IMR-90 (cell line): Measurements from ENCODE around the gene VOPP1. TPM values are rescaled to one million over a fixed set of nuclear protein-coding genes. Genes with fewer than 3 reads are reported as not detected.

Experiments
- ATAC-seq: fragments of 200-7000 bp; cut with Tn5 transposase; 2 replicates; pipeline ENCODE4 v1.9.1; 2020; ENCODE audit warnings: low read depth, mild to moderate bottlenecking, moderate library complexity
- BruUV-seq: library from RNA; stranded (reverse); fragments of 400-500 nt; replicated peaks from 2 replicates; lab custom pipeline; 2021; lab: Mats Ljungman, UMichigan
- CTCF ChIA-PET: fragments of 300-600 bp; formaldehyde crosslinking; extraction: SDS; loops from one replicate; lab custom pipeline; 2021; ENCODE audit warnings: antibody characterized with exemption; lab: Yijun Ruan, JAX
- POLR2A ChIA-PET: fragments of 300-600 bp; sonication (Branson Sonifier 250); formaldehyde crosslinking; loops from one replicate; lab custom pipeline; 2022; ENCODE audit warnings: antibody characterized with exemption; ENCODE audit not compliant: unreplicated experiment; lab: Charles Lee
- DNase-seq: peaks from one replicate; pipeline ENCODE4 v3.0.0; 2013
- H2AFZ ChIP-seq: replicated peaks from 2 replicates; pipeline ENCODE3; 2013; ENCODE audit warnings: low read length, mild to moderate bottlenecking; ENCODE audit not compliant: poor library complexity
- H2AK5ac ChIP-seq: 2 replicates; pipeline ENCODE4 v1.6.1; 2013; ENCODE audit warnings: low read depth, low read length, inconsistent platforms
- H2AK9ac ChIP-seq: replicated peaks from 2 replicates; pipeline ENCODE3; 2013; ENCODE audit warnings: mild to moderate bottlenecking, low read depth, low read length, moderate library complexity; ENCODE audit not compliant: poor library complexity
- H2BK120ac ChIP-seq: 2 replicates; pipeline ENCODE4 v1.6.1; 2013; ENCODE audit warnings: low read depth, low read length, inconsistent platforms
- H2BK15ac ChIP-seq: 3 replicates; pipeline ENCODE4 v1.6.1; 2013; ENCODE audit warnings: low read depth, low read length, inconsistent platforms
- H2BK20ac ChIP-seq: 2 replicates; pipeline ENCODE4 v1.6.1; 2013; ENCODE audit warnings: low read depth, mild to moderate bottlenecking, inconsistent platforms, low read length, moderate library complexity
- H2BK5ac ChIP-seq: 2 replicates; pipeline ENCODE4 v1.6.1; 2013; ENCODE audit warnings: mild to moderate bottlenecking, low read depth, low read length, inconsistent platforms; ENCODE audit not compliant: poor library complexity, severe bottlenecking
- H3K14ac ChIP-seq: replicated peaks from 2 replicates; pipeline ENCODE4 v1.6.1; 2013; ENCODE audit warnings: low read depth, low read length, inconsistent platforms
- H3K18ac ChIP-seq: 2 replicates; pipeline ENCODE4 v1.6.1; 2013; ENCODE audit warnings: low read depth, low read length, control low read depth
- H3K23ac ChIP-seq: 2 replicates; pipeline ENCODE4 v1.6.1; 2013; ENCODE audit warnings: low read depth, low read length, inconsistent platforms
- H3K27ac ChIP-seq: 2 replicates; pipeline ENCODE4 v1.5.1; 2013; ENCODE audit warnings: mild to moderate bottlenecking, control low read depth, low read length; ENCODE audit not compliant: insufficient read depth
- H3K27me3 ChIP-seq: 2 replicates; pipeline ENCODE4 v1.6.1; 2013; ENCODE audit warnings: low read length; ENCODE audit not compliant: control insufficient read depth, insufficient read depth
- H3K36me3 ChIP-seq: 2 replicates; pipeline ENCODE4 v1.6.1; 2013; ENCODE audit warnings: low read length, mixed read lengths; ENCODE audit not compliant: control insufficient read depth, insufficient read depth
- H3K4ac ChIP-seq: 2 replicates; pipeline ENCODE4 v1.6.1; 2013; ENCODE audit warnings: low read depth, low read length, inconsistent platforms
- H3K4me1 ChIP-seq: 2 replicates; pipeline ENCODE4 v1.6.1; 2013; ENCODE audit warnings: low read length, mixed read lengths; ENCODE audit not compliant: control insufficient read depth, insufficient read depth
- H3K4me2 ChIP-seq: 2 replicates; pipeline ENCODE4 v1.6.1; 2013; ENCODE audit warnings: low read depth, mild to moderate bottlenecking, control low read depth, low read length, moderate library complexity
- H3K4me3 ChIP-seq: 2 replicates; pipeline ENCODE4 v1.5.1; 2013; ENCODE audit warnings: low read depth, mild to moderate bottlenecking, control low read depth, low read length, moderate library complexity; ENCODE audit not compliant: insufficient read depth
- H3K56ac ChIP-seq: 2 replicates; pipeline ENCODE4 v1.6.1; 2013; ENCODE audit warnings: low read length, inconsistent platforms; ENCODE audit not compliant: insufficient read depth; ENCODE audit errors: extremely low read depth
- H3K79me1 ChIP-seq, 2 experiments: 2 replicates each; pipeline ENCODE4 v1.6.1; 2013; ENCODE audit warnings: low read length in 2 of 2, inconsistent platforms in 1 of 2, low read depth in 1 of 2
- H3K9ac ChIP-seq: 2 replicates; pipeline ENCODE4 v1.6.1; 2013; ENCODE audit warnings: low read depth, low read length, control low read depth
- H3K9me1 ChIP-seq: 2 replicates; pipeline ENCODE4 v1.6.1; 2013; ENCODE audit warnings: low read length, inconsistent platforms; ENCODE audit not compliant: insufficient read depth
- H3K9me3 ChIP-seq: 2 replicates; pipeline ENCODE4 v1.6.1; 2013; ENCODE audit warnings: low read length; ENCODE audit not compliant: control insufficient read depth, insufficient read depth
- H4K20me1 ChIP-seq: 2 replicates; pipeline ENCODE4 v1.6.1; 2013; ENCODE audit warnings: low read length, inconsistent platforms; ENCODE audit not compliant: insufficient read depth
- H4K5ac ChIP-seq: 2 replicates; pipeline ENCODE4 v1.6.1; 2013; ENCODE audit warnings: mild to moderate bottlenecking, low read depth, low read length, control low read depth
- H4K8ac ChIP-seq, 2 experiments: 2 replicates each; pipeline ENCODE4 v1.6.1; 2013; ENCODE audit warnings: low read depth in 2 of 2, low read length in 2 of 2, control low read depth in 1 of 2, inconsistent platforms in 1 of 2
- H4K91ac ChIP-seq: 2 replicates; pipeline ENCODE4 v1.6.1; 2013; ENCODE audit warnings: low read depth, low read length, inconsistent platforms; ENCODE audit not compliant: insufficient read depth
- NFE2L2 ChIP-seq: fragments of 150-350 bp; IDR thresholded peaks from 2 replicates; pipeline ENCODE4 v1.6.1; 2016; ENCODE audit warnings: low read depth, mild to moderate bottlenecking, low read length
- WGBS, 2 experiments: methylation state at CpG; one replicate each; pipeline versions ENCODE4 v1.1.5 to v1.1.7; 2013; ENCODE audit warnings: missing lambda C conversion rate in 2 of 2; ENCODE audit not compliant: insufficient read length in 1 of 2; ENCODE audit errors: extremely low coverage in 2 of 2; 5-methylcytosine and 5-hydroxymethylcytosine counted together
- dilution Hi-C: fragments of 300-500 bp; cut with HindIII; formaldehyde crosslinking; loops from one replicate; pipeline ENCODE4 v1.14.3; 2018; ENCODE audit warnings: low sequenced_read_pairs; ENCODE audit not compliant: unreplicated experiment
- in situ Hi-C: fragments of 300-500 bp; cut with MboI; formaldehyde crosslinking; loops from 3 replicates; pipeline ENCODE4 v1.14.3; 2019; ENCODE audit warnings: low sequenced_read_pairs, inconsistent platforms, mixed read lengths
- intact Hi-C: fragments of 100-400 bp; cut with micrococcal nuclease; formaldehyde crosslinking; loops from 2 replicates; pipeline ENCODE4 v1.10.0; 2022
- polyA plus RNA-seq, 3 experiments: library from polyadenylated mRNA; depleted of rRNA; stranded (reverse); fragments of >200 nt; gene quantifications; 2 replicates each; pipeline ENCODE4 v1.2.3, GENCODE V29; 2012; ENCODE audit warnings: low replicate concordance in 1 of 3
- total RNA-seq: library from RNA; depleted of rRNA; stranded (reverse); fragments of >200 nt; gene quantifications from 2 replicates; pipeline ENCODE4 v1.2.3, GENCODE V29; 2012

The VOPP1 gene
- total and polyA plus RNA-seq, 2 of the 4 experiments (the other 2 are of a cell fraction): 60.2 to 94.5 TPM

DNA sequence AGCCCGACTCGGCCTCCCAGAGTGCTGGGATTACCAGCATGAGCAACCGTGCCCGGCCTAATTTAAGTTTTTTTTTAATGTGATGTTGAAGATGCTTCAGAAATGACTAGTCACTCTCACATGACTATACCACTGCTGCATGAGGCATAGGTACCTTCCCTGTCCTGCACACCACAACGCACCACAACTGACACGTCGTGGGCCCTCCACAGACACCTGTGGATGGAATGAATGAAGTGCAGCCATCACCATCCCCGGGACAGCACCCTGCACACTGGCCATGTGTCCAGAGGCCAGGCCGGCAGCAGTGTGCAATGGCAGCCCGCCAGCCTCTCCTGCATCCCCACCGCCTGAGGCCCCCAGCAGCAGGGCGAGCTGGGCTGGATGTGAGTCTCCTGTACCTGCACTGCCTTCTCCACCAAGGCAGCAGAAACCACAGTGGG, 55.1 kb downstream of the VOPP1 start:
- H3K27me3 ChIP-seq: no peaks in the 10 kb centered on the region
- no peaks in the 10 kb centered on the region for H3K4me1 ChIP-seq
- H2BK120ac ChIP-seq: no peak overlapping the region
- peak; percentile 32 for DNase-seq
- ChIA-PET CTCF (no interaction called here), POLR2A (no interaction called here)
- no peak overlapping the region for H3K56ac ChIP-seq
- no peak overlapping the region for H2AK9ac ChIP-seq
- no peak overlapping the region for H3K9ac ChIP-seq
- no peak overlapping the region for H2BK20ac ChIP-seq
- H2BK5ac ChIP-seq: no peak overlapping the region
- H3K36me3 ChIP-seq: peaks cover 41% of the 10 kb centered on the region
- peaks cover 20% of the 10 kb centered on the region for H3K9me1 ChIP-seq
- peaks cover 26% of the 10 kb centered on the region for H4K20me1 ChIP-seq
- H3K4me2 ChIP-seq: no peak overlapping the region
- no peak for TF ChIP-seq NFE2L2
- H3K18ac ChIP-seq: no peak overlapping the region
- no peak for ATAC-seq
- peaks cover 32 to 76% of the 10 kb centered on the region in 2 experiments for H3K79me1 ChIP-seq
- intact Hi-C loops (no loop called here), dilution Hi-C loops (no loop called here), in situ Hi-C loops (no loop called here)
- H4K8ac ChIP-seq: no peak overlapping the region
- no peak overlapping the region for H3K27ac ChIP-seq
- H3K4ac ChIP-seq: no peak overlapping the region
- no peak overlapping the region for H4K5ac ChIP-seq
- no peak overlapping the region for H3K4me3 ChIP-seq
- no peak overlapping the region for H4K91ac ChIP-seq
- H3K23ac ChIP-seq: no peak overlapping the region
- H2AFZ ChIP-seq: peak overlapping the region; percentile 48
- WGBS, 2 experiments: no CpG with 5 or more reads among the region's 12 CpGs
- no peak overlapping the region for H2AK5ac ChIP-seq
- H3K9me3 ChIP-seq: no peaks in the 10 kb centered on the region
- no peak overlapping the region for H3K14ac ChIP-seq
- no TSS peak for BruUV-seq
- no peak overlapping the region for H2BK15ac ChIP-seq
